ES-I3 (cell line): ENCODE results near the gene PLET1.

ENCODE experiments used
- H3K36me3 ChIP-seq: 2 replicates; pipeline ENCODE4 v1.6.1; 2013; ENCODE audit warnings: mild to moderate bottlenecking, low read length, control low read depth, moderate library complexity; ENCODE audit not compliant: insufficient read depth
- H3K4me1 ChIP-seq: 2 replicates; pipeline ENCODE4 v1.6.1; 2013; ENCODE audit warnings: mild to moderate bottlenecking, control low read depth, low read length; ENCODE audit not compliant: insufficient read depth
- H3K9ac ChIP-seq: 2 replicates; pipeline ENCODE4 v1.6.1; 2013; ENCODE audit warnings: low read depth, mild to moderate bottlenecking, low read length, moderate library complexity
- H3K9me3 ChIP-seq: 2 replicates; pipeline ENCODE4 v1.6.1; 2013; ENCODE audit warnings: mild to moderate bottlenecking, low read length, moderate library complexity; ENCODE audit not compliant: control insufficient read depth, insufficient read depth

The PLET1 gene

DNA sequence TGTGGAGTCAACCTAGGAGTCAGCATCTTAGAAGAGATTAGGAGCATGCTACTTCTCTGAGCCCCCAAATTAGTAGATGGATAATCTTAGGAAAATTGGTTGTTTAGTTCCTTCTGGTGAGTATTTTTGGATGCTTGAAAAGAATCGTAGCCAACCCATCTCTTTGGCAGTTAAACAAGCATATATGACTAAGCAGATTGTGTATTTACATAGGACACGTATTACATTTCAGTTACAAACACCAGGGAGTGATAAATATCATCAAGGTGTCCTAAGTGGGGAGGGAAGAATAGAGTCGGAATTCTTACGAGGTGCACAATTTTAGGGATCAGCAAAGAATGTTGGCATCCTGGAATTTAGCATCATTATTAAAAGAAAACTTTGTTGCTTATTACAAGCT lies 13.5 kb downstream of the PLET1 start:
- no peaks in the 10 kb centered on the region for H3K36me3 ChIP-seq
- H3K9me3 ChIP-seq: no peaks in the 10 kb centered on the region
- no peak overlapping the region for H3K9ac ChIP-seq
- H3K4me1 ChIP-seq: no peaks in the 10 kb centered on the region

DNA sequence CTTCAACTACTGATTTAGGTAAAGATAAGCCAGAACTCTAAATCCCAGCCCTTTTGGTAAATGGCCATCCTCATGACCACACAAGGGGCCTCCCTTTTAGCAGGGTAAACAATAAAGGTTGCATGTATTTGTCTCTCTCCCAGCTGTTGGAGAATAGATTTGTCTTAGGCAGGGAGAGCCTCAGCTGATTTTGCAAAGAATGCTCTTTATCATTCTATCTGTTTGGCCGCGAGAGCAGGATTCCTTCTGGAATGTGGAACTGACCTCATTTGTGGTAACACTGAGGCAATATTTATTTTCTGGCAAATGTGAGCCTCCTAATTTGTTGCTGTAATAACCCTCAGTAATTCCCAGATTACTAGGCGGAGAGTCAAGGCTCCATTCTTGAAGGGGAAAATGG lies 19.2 kb downstream of the PLET1 start:
- no peak overlapping the region for H3K9ac ChIP-seq
- peaks cover 10% of the 10 kb centered on the region; the same call in 1 of the 2 replicates for H3K36me3 ChIP-seq
- H3K9me3 ChIP-seq: no peaks in the 10 kb centered on the region
- no peaks in the 10 kb centered on the region for H3K4me1 ChIP-seq

DNA sequence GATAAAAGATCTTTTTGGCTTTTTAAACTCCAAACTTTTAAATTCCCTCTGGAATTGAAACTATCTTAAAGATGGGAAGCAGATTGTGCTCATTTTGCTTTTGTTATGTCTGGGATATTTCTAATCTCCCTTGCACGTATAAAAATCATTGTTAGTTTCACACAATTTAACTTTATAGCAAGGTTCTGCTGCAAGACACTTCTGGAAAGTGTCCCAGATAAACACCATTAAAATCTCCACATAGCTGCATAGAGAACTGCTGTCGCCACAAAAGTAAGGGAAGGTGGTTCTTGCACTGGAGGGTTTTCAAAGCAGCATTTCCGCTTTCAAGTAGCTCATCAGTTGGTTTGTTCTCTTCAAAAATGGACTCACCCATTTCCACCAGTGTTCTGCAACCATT lies 22.6 kb downstream of the PLET1 start:
- peaks cover 16% of the 10 kb centered on the region; the same call in 1 of the 2 replicates for H3K36me3 ChIP-seq
- no peak overlapping the region for H3K9ac ChIP-seq
- H3K9me3 ChIP-seq: no peaks in the 10 kb centered on the region
- H3K4me1 ChIP-seq: no peaks in the 10 kb centered on the region

GRCh38 chr11:112237451-112237850 lies 23.2 kb downstream of the PLET1 start:
- Histone ChIP-seq H3K4me1 (no peaks in the 10 kb centered on the region), H3K9ac (no peak overlapping the region), H3K9me3 (no peaks in the 10 kb centered on the region), H3K36me3 (peaks cover 16% of the 10 kb centered on the region; the same call in 1 of the 2 replicates)

GRCh38 chr11:112235750-112236390 lies 24.8 kb downstream of the PLET1 start:
- Histone ChIP-seq H3K9me3 (no peaks in the 10 kb centered on the region), H3K36me3 (peaks cover 16% of the 10 kb centered on the region; the same call in 1 of the 2 replicates), H3K9ac (no peak overlapping the region), H3K4me1 (no peaks in the 10 kb centered on the region)

GRCh38 chr11:112231952-112232351 lies 28.7 kb downstream of the PLET1 start:
- Histone ChIP-seq H3K9me3 (no peaks in the 10 kb centered on the region), H3K36me3 (peaks cover 11% of the 10 kb centered on the region; the same call in 1 of the 2 replicates), H3K4me1 (no peaks in the 10 kb centered on the region), H3K9ac (no peak overlapping the region)

- Histone ChIP-seq H3K9ac (no peak overlapping the region), H3K4me1 (no peaks in the 10 kb centered on the region), H3K9me3 (no peaks in the 10 kb centered on the region), H3K36me3 (peaks cover 3% of the 10 kb centered on the region; the same call in 1 of the 2 replicates)
Measured at GRCh38 chr11:112229746-112230433, 30.8 kb downstream of the PLET1 start.

GRCh38 chr11:112229159-112229558 lies 31.5 kb downstream of the PLET1 start:
- H3K36me3 ChIP-seq: peaks cover 3% of the 10 kb centered on the region; the same call in 1 of the 2 replicates
- H3K9ac ChIP-seq: no peak overlapping the region
- H3K4me1 ChIP-seq: no peaks in the 10 kb centered on the region
- H3K9me3 ChIP-seq: no peaks in the 10 kb centered on the region

- no peak overlapping the region for H3K9ac ChIP-seq
- H3K36me3 ChIP-seq: peaks cover 3% of the 10 kb centered on the region; the same call in 1 of the 2 replicates
Measured at GRCh38 chr11:112228706-112229105, 32.0 kb downstream of the PLET1 start.

GRCh38 chr11:112227471-112227870 lies 33.2 kb downstream of the PLET1 start:
- Histone ChIP-seq H3K9ac (peak overlapping the region; percentile 92; the same call in 1 of the 2 replicates), H3K9me3 (no peaks in the 10 kb centered on the region), H3K4me1 (no peaks in the 10 kb centered on the region)

More at GRCh38 chr11:112228706-112229105, 32.0 kb downstream of the PLET1 start:
- H3K9me3 ChIP-seq: no peaks in the 10 kb centered on the region
- no peaks in the 10 kb centered on the region for H3K4me1 ChIP-seq

GRCh38 chr11:112226831-112227401 lies 33.7 kb downstream of the PLET1 start:
- no peaks in the 10 kb centered on the region for H3K4me1 ChIP-seq
- peaks cover 3% of the 10 kb centered on the region; the same call in 1 of the 2 replicates for H3K36me3 ChIP-seq
- peak overlapping the region; percentile 92 for H3K9ac ChIP-seq
- no peaks in the 10 kb centered on the region for H3K9me3 ChIP-seq

More at GRCh38 chr11:112227471-112227870, 33.2 kb downstream of the PLET1 start:
- H3K36me3 ChIP-seq: peaks cover 3% of the 10 kb centered on the region; the same call in 1 of the 2 replicates

DNA sequence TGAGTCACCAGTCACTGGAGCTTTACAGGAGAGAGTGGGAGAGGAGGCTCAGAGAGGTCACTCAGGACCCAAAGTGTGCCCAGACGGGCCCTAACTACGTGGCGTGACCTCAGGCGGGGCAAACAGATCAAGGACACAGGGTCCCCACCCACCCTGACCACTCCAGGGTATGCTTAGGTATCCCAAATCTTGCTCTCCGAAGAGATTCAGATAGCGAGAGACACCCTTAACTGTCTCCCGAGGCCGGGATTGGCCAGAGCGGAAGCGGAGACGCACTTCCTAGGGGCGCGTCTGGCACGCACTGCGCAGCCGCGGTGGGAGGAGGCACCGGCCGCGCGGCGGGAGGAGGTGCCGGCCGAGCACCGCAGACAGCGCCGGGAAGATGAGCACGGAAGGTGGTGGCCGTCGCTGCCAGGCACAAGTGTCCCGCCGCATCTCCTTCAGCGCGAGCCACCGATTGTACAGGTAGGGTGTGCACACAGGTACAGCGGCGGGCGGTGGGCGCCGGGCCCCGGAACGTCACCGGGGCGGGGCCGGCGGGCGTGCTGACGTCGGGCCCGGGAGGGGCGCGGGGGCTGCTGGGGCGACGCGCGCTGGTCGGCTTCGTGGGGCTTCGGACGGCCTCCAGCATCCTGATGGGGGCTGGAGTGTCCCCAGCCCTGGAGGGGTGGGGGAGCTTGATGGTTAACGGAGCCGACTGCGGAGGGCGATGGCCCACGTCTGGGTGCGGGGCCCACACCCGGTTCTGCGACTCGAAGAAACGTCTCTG lies 34.4 kb downstream of the PLET1 start, which contains the start of gene PTS:
Gene PTS (plus strand): TSS at position 367 of the 769 bp plus-strand sequence. CDS start 16 bp downstream, at position 383.
- Histone ChIP-seq H3K9me3 (no peaks in the 10 kb centered on the region), H3K9ac (peak within 1 kb of the TSS; percentile 92), H3K36me3 (peaks cover 3% of the 10 kb centered on the region; the same call in 1 of the 2 replicates), H3K4me1 (no peaks in the 10 kb centered on the region)

- Histone ChIP-seq H3K9me3 (no peaks in the 10 kb centered on the region), H3K9ac (peak overlapping the region; percentile 92), H3K4me1 (no peaks in the 10 kb centered on the region), H3K36me3 (peaks cover 3% of the 10 kb centered on the region; the same call in 1 of the 2 replicates)
Measured at GRCh38 chr11:112225753-112226061, 35.0 kb downstream of the PLET1 start.
